Measurements from ENCODE around the gene BOK. TPM values are rescaled to one million over a fixed set of nuclear protein-coding genes. Genes with fewer than 3 reads are reported as not detected.

Gene BOK
- polyA plus RNA-seq, 1 donor from 2014 or later: 0.08 TPM

DNA sequence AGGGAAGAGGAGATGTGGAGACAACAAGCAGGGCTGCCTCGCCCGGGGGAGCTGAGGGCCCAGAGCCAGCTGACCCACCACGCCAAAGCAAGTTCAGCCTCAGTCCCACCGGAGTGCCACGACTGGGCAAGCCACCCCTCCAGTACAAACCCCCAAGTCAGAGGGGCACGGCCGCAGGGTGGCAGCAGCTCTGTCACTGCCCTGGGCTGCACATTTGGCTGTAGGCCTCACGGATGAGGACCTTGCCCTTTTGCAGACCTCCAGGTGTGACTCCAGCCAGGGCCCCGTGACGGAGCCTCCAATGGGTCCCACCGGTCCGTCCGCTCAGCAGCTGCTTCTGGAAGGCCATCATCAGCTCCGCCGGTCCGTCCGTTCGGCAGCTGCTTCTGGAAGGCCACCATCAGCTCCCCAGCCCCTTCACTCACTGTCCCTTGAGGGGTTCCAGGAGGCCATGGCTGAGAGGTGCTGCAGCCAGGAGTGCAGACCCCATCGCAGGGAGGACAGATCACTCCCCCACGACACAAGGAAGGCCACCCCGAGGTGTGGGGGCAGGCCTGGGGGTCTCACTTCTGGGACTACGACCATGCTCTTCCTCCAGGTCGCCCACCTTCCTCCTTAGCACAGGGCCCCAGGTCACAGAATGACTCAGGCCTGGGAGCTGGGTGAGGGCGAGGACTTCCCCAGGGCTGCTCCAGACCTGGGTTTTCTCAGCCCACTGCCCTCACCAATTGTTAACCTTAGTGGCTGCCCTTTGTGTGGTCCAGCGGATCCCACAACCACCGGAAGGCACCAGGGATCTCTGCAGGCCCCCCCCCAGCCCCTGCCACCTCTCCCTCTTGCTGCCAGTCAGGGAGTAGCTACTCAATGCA lies 25.6 kb upstream of the BOK start:
- Mint-ChIP-seq H3K27ac (no peak overlapping the region), H3K4me3 (no peak overlapping the region), H3K27me3 (peaks cover 2% of the 10 kb centered on the region), H3K4me1 (no peaks in the 10 kb centered on the region), H3K36me3 (no peaks in the 10 kb centered on the region), H3K9me3 (no peaks in the 10 kb centered on the region)

DNA sequence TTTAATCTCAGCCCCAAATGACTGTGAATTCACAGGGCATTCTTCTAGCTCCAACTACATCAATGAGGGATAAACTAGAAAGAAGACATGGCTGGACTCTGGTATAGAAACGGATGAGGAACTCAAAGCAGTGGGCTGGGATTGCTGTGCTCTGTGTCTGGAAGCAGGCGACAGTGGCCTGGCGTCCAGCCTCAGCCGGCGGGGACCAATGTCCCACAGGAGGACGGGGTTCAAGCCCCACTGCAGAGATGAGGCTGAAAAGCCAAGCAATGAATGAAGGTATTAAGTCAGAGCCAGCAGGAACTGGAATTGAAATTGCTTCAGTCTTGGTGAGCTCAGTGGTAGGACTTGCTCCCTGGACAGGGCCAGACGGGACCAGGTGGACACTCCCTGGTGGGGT lies 24.3 kb upstream of the BOK start:
- H3K27me3 Mint-ChIP-seq: peaks cover 5% of the 10 kb centered on the region
- no peaks in the 10 kb centered on the region for H3K36me3 Mint-ChIP-seq
- H3K9me3 Mint-ChIP-seq: no peaks in the 10 kb centered on the region
- no peak overlapping the region for H3K4me3 Mint-ChIP-seq
- H3K27ac Mint-ChIP-seq: no peak overlapping the region
- no peaks in the 10 kb centered on the region for H3K4me1 Mint-ChIP-seq

DNA sequence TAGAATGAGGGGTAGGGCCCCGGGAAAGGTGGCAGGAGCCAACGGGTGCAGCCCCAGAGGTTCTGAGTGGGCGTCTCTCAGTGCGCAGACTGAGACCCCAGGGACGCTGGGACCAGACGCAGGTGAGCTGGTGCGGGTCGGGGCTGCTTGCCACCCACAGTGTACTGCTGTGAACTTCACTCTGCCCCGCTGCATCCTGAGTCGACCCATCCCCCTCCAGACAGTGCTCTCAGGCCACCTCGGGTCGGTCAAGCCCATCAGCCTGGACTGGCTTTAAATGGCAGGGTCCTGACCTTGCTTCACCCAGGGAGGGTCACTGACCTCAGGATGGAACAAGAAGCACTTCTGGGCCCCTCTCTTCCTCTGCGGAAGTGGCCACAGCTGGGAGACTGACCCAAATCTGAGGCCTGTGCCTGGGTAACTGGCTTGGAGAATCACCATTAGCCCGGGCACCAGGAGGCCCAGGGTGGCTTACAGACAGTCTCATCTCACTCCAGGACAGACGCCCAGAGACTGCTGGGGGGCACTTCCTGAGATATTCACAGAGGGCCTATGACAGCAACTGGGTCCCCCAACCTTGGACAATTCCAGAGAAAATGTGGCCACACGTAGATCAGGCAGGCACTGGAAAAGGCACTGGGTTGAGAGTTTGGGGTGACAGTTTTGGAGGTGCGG lies 23.7 kb upstream of the BOK start:
- Mint-ChIP-seq H3K4me1 (no peaks in the 10 kb centered on the region), H3K27ac (no peak overlapping the region), H3K4me3 (no peak overlapping the region), H3K36me3 (no peaks in the 10 kb centered on the region), H3K27me3 (peaks cover 5% of the 10 kb centered on the region), H3K9me3 (no peaks in the 10 kb centered on the region)

DNA sequence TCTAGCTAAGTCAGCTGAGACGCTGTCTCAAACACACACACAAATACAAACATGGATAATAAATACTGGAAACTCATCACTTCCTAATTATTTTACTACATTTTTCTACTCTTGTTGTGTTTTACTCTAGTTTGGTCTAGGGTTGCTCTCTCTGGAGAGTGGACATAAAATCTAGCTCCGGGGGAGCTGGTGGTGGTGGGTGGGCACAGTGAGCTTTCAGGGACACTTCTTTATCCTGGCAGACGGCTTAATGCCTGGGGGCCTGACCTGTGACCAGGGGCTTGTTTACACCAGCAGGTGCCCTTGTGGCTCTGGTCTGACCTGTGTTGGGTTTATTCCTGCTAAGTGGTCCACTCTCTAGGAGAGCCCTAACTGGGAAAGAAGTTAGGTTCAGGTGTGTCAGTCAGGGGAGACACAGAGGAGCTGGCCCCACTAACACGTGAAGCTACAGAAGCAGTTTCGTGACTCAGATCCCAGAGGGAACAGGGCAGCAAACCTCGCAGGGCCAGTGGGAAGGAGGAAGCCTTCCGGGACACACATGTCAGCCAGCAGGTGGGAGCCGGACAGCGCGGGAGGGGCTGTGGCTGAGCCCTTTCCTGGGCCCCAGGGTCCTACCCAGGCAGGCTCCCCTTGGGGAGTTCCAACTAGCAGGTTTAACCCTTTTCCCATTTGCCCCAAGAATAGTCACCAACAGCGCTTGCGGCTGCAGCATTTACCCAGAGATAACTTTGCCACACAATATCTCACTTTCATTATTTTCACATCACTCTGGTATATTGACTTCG lies 22.5 kb upstream of the BOK start:
- H3K27ac Mint-ChIP-seq: no peak overlapping the region
- H3K4me3 Mint-ChIP-seq: no peak overlapping the region
- peaks cover 11% of the 10 kb centered on the region for H3K27me3 Mint-ChIP-seq
- H3K9me3 Mint-ChIP-seq: no peaks in the 10 kb centered on the region
- no peaks in the 10 kb centered on the region for H3K36me3 Mint-ChIP-seq
- H3K4me1 Mint-ChIP-seq: peaks cover 0 to 4% (median 2%) of the 10 kb centered on the region in 3 donors

DNA sequence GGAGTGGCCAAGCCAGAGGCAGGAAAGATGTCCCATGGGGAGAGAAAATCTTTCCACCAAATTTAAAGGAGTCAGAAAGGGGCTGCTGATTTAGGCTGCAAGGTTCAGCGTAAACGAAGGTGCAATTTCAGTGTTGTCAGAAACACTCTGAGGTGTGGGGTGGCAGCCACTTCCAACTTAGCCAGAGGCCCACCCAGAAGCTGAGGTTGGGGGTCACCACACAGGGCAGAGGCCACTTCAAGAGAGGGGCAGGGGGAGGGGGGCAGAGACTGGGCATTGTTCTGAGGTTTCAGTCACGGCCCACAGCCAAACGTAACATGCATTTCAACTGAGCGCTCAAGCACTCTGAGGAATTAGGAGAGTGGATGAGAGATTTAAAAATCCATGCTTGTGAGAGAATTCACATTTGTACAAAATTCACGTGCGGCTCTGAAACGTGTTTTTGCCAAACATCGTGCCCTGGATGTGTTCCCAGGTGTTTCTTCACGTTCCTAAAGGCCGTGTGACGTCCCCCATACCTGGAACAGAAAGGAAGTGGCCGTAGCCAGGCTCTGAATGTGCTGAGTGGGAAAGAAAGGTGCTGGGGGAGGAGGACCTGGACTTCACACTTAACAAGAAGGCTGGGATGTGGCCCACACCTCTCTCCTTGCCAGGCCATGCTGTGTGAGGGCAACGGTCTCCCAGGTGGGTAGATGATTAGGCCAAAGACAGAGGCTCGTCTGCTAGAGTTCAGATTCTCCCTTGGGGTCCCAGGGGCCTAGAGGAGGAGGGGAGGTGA lies 19.5 kb upstream of the BOK start:
- H3K27ac Mint-ChIP-seq: no peak overlapping the region
- H3K27me3 Mint-ChIP-seq: peaks cover 23% of the 10 kb centered on the region
- peak overlapping the region in 2 of 4 donors; percentile 20 to 58 for H3K4me3 Mint-ChIP-seq
- no peaks in the 10 kb centered on the region for H3K36me3 Mint-ChIP-seq
- peaks cover 0 to 4% (median 2%) of the 10 kb centered on the region in 3 donors for H3K4me1 Mint-ChIP-seq
- no peaks in the 10 kb centered on the region for H3K9me3 Mint-ChIP-seq

DNA sequence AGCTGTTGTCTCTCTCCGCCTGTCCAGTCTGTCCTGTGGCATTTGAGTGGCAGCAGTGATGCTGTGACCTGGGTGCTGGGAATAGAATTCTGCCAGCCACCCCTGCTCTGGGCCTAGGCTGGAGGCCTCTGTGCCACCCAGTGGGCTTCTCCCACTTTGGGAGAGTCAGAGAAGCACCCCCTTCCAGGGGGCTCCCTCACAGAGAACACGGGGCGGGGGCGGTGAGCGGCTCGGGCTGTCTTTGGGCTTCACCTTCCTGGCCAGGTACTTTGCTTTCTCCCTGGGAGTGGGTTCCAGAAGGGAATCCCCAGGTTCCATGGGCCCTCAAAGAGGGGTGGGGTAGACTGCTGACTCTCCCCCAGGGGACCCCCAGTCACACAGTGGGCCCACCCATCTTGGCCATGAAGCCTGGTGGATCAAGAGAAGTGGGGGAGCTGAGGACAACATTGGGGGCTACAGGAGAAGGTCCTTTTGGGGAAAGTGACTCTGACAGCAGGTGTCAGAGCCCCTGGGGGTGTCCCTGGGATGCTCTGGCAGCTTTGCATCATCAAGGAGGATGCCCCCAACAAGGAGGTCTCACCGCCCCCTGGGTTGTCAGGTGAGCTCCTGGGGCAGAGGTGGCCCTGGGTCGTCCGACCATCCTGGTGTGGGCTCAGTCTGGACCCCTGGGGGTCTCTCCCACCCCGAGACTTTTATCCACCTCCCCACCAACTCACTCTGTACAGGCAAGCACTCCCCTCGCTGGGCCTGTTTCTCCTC lies 18.8 kb upstream of the BOK start:
- H3K4me3 Mint-ChIP-seq: peak overlapping the region in 3 of 4 donors; percentile 17 to 82 (median 38)
- no peaks in the 10 kb centered on the region for H3K36me3 Mint-ChIP-seq
- no peak overlapping the region for H3K27ac Mint-ChIP-seq
- peaks cover 21% of the 10 kb centered on the region for H3K27me3 Mint-ChIP-seq
- H3K4me1 Mint-ChIP-seq: peaks cover 0 to 4% (median 2%) of the 10 kb centered on the region in 3 donors
- H3K9me3 Mint-ChIP-seq: no peaks in the 10 kb centered on the region

DNA sequence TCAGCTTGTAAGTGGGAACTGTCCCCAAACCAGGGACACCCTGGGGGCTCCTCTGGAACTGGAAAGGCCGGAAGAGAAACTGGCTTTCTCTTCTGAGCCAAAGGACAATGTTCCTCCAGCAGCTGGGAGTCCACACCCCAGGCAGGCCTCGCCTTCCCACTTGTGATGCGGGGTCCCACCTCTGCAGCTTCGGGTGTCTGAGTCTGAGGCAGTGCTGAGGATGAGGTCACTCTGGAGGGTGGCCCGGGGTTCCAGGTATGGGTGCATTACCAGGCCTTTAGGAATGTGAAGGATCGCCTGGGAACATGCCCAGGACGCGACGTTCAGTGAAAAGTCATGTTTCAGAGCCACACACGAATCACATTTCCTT lies 18.2 kb upstream of the BOK start:
- peaks cover 21% of the 10 kb centered on the region for H3K27me3 Mint-ChIP-seq
- H3K4me3 Mint-ChIP-seq: peak overlapping the region; percentile 57 to 82 (median 70)
- H3K4me1 Mint-ChIP-seq: peaks cover 0 to 4% (median 2%) of the 10 kb centered on the region in 3 donors
- H3K36me3 Mint-ChIP-seq: no peaks in the 10 kb centered on the region
- no peaks in the 10 kb centered on the region for H3K9me3 Mint-ChIP-seq
- H3K27ac Mint-ChIP-seq: no peak overlapping the region

DNA sequence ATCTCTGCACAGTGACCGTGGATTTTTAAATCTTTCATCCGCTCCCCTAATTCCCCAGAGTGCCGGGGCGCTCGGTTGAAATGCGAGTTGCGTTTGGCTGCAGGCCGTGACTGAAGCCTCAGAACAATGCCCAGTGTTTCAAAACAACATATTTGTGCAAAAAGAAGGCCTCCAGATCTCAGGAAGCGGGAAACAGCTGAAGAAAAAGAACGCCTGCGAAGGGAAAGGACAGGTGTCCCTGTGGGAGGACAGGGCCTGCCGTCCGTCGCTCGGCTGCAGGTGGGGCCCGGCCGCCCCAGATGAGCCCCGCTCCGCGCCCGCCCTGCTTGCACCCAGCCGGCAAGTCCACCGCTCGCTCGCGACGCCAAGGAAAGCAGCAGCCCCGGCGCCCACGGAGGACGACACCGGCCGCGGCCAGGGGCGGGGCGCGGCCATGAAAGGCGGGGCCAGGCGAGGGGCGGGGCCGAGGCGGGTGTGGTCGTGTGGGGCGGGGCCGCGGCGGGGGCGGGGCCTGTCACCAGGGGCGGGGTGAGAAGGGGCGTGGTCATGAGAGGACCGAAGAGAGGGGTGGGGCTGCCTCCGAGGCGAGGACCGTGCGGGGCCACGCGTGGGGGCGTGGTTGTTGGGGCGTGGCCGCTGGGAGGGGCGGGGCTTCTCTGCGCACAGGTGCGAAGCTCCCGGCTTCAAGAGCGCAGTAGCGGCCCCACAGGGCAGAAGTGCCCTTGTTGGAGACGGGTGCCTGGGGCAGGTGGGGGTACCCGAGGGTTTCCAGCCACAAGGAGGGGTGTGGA lies 17.6 kb upstream of the BOK start:
- peaks cover 0 to 4% (median 2%) of the 10 kb centered on the region in 3 donors for H3K4me1 Mint-ChIP-seq
- peaks cover 21% of the 10 kb centered on the region for H3K27me3 Mint-ChIP-seq
- H3K9me3 Mint-ChIP-seq: no peaks in the 10 kb centered on the region
- H3K36me3 Mint-ChIP-seq: no peaks in the 10 kb centered on the region
- H3K4me3 Mint-ChIP-seq: peak overlapping the region; percentile 57 to 82 (median 70)
- H3K27ac Mint-ChIP-seq: no peak overlapping the region

DNA sequence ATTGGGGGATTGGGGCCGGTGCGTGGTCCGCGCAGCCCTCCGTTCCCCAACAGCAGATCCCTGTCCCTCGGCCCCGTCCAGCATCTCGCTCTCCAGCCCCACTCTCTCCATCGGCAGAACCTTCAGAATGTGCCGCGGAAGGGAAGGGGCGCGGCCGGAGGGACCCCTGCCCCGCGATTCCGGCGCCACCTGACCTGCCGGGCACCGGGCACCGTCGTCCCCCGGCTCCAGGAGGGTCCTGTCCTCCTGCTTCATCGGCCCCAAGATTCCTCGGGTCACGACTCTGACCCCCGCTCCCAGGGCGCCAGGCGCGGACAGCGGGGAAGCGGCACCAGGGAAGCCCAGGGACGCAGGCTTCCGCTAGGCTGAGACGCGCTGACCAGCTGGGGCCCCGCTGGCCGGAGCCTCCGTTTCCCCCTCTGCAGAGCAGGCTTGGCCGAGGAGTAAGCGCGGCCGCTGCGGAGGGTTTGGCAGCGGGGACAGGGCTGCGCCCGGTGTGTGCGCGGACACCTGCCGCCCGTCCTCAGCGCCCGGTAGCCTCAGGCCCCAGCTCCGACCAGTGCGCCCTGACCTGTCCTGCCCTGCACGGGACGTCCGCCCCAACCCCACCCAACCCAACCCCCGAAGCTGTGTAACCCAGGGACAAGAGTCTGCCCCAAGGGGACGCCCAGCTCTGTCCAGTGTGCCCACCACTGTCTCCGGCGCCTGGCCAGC lies 16.8 kb upstream of the BOK start:
- Mint-ChIP-seq H3K4me1 (peaks cover 0 to 4% (median 2%) of the 10 kb centered on the region in 3 donors), H3K36me3 (no peaks in the 10 kb centered on the region), H3K4me3 (no peak overlapping the region), H3K27me3 (peaks cover 21% of the 10 kb centered on the region), H3K9me3 (no peaks in the 10 kb centered on the region), H3K27ac (no peak overlapping the region)

DNA sequence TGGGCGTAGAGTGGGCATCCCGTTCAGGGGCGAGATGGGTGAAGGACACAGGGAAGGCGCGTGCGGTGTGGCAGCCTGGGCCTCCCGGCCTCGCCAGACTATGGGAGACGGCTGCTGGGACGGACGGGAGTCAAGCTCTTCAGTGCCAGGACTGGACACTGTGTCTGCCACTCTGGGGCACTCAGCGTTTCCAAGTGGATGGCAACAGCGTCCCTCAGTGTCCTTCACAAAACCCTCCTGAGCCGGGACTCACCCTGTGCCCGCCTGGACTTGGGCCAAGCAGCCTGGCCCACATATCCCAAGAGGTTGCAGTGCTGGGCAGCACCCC lies 16.3 kb upstream of the BOK start:
- no peaks in the 10 kb centered on the region for H3K36me3 Mint-ChIP-seq
- H3K4me3 Mint-ChIP-seq: peak overlapping the region in 1 of 4 donors; percentile 6
- peaks cover 24% of the 10 kb centered on the region for H3K27me3 Mint-ChIP-seq
- no peak overlapping the region for H3K27ac Mint-ChIP-seq
- H3K9me3 Mint-ChIP-seq: no peaks in the 10 kb centered on the region
- peaks cover 0 to 4% (median 2%) of the 10 kb centered on the region in 3 donors for H3K4me1 Mint-ChIP-seq

DNA sequence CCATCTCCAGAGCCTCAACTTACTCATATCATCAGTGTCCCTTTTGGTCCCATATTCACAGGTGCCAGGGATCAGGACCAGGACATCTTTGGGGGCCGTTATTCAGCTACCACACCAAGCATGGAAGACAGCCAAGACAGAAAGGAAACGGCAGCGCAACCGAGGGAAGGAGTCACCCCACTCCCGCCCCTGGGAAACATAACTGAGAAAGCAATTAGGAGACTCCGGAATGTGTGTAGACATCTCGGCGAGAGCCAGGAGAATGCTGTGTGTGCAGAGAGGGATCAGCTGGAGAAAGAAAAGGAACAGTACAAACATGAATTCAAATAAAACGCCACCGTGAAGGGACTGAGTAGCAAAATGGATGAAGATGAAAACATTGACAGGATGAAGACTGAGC lies 13.4 kb upstream of the BOK start:
- Mint-ChIP-seq H3K4me3 (no peak overlapping the region), H3K9me3 (no peaks in the 10 kb centered on the region), H3K36me3 (no peaks in the 10 kb centered on the region), H3K27me3 (peaks cover 28% of the 10 kb centered on the region), H3K27ac (no peak overlapping the region), H3K4me1 (peaks cover 0 to 4% (median 2%) of the 10 kb centered on the region in 3 donors)

DNA sequence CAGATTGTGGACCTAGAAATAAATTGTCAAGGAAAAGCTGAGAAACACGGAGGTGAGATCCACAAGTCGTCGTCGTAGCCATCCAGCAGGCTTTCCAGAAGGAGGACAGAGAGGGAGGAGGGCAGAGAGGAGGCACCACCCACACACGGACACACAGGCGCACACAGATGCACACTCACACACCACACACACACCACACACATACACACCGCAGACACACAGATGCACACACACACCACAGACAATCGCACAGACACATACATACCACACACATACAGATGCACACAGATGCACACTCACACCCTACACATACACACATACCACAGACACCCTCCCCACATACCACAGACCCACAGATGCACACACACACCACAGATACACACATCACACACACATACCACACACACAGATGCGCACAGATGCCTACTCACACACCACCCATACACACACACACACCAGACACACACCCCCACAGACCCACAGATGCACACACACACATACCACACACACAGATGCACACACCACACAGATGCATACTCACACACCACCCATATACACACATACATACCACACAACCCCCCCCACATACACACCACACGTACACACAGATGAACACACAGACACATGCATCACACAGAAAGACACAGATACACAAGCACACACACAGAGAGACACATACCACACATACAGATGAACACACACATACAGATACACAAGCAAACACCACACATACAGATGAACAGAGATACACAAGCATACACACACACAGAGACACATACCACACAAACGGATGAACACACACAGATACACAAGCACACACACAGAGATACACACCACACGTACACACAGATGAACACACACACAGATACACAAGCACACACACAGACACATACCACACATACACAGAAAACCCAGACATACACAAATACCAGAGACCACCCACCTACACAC lies 12.7 kb upstream of the BOK start:
- Mint-ChIP-seq H3K4me1 (peaks cover 0 to under 1% (median 0%) of the 10 kb centered on the region in 3 donors), H3K9me3 (no peaks in the 10 kb centered on the region), H3K27me3 (peaks cover 25% of the 10 kb centered on the region), H3K36me3 (no peaks in the 10 kb centered on the region), H3K27ac (no peak overlapping the region), H3K4me3 (no peak overlapping the region)

Measured in IgD-negative memory B cell (primary cell).